GM10847 (cell line): ENCODE measurements around the gene CORO1C.

ENCODE experiments used
- POLR2A ChIP-seq: IDR thresholded peaks from 2 replicates; pipeline ENCODE4 v1.6.1; 2011; ENCODE audit not compliant: insufficient read length; ENCODE audit errors: extremely low read depth

The CORO1C gene

GRCh38 chr12:108663324-108664015, 67.8 kb downstream of the CORO1C start:
- TF ChIP-seq POLR2A, result no peak

GRCh38 chr12:108657130-108657745, 74.1 kb downstream of the CORO1C start:
- no peak for TF ChIP-seq POLR2A

GRCh38 chr12:108653922-108654321, 77.4 kb downstream of the CORO1C start:
- no peak for TF ChIP-seq POLR2A

- TF ChIP-seq POLR2A, result no peak
Measured at GRCh38 chr12:108653082-108653516, 78.2 kb downstream of the CORO1C start.

GRCh38 chr12:108650083-108650482, 81.2 kb downstream of the CORO1C start:
- no peak for TF ChIP-seq POLR2A

- TF ChIP-seq POLR2A, result no peak
Measured at GRCh38 chr12:108649669-108650068, 81.6 kb downstream of the CORO1C start.

GRCh38 chr12:108649126-108649525, 82.2 kb downstream of the CORO1C start:
- TF ChIP-seq POLR2A, result no peak

GRCh38 chr12:108648371-108648770, 82.9 kb downstream of the CORO1C start:
- TF ChIP-seq POLR2A, result no peak

- TF ChIP-seq POLR2A, result no peak
Measured at GRCh38 chr12:108647585-108648287, 83.6 kb downstream of the CORO1C start.

- TF ChIP-seq POLR2A, result no peak
Measured at GRCh38 chr12:108646600-108647579, 84.4 kb downstream of the CORO1C start.

- TF ChIP-seq POLR2A, result no peak
Measured at GRCh38 chr12:108645686-108646599, 85.4 kb downstream of the CORO1C start.

- TF ChIP-seq POLR2A, result no peak
Measured at GRCh38 chr12:108644811-108645120, 86.6 kb downstream of the CORO1C start.

- no peak for TF ChIP-seq POLR2A
Measured at GRCh38 chr12:108643941-108644810, 87.1 kb downstream of the CORO1C start.

GRCh38 chr12:108642899-108643654, 88.2 kb downstream of the CORO1C start:
- no peak for TF ChIP-seq POLR2A
